Vagina (tissue), 2 donors: Measurements from ENCODE around the gene PRKAR1B. TPM values are rescaled to one million over a fixed set of nuclear protein-coding genes. Genes with fewer than 3 reads are reported as not detected.

Experiments used
- DNase-seq, 2 donors: peaks; one replicate each; pipeline ENCODE4 v3.0.0-alpha.2; 2017; ENCODE audit errors: extremely low spot score in 2 of 2
- H3K27ac ChIP-seq: fragments of 200-600 bp; sonication (generic); one replicate; pipeline ENCODE4 v1.5.1; 2019
- H3K27me3 ChIP-seq: fragments of 200-600 bp; sonication (generic); one replicate; pipeline ENCODE4 v1.5.1; 2019
- H3K36me3 ChIP-seq, 2 donors: fragments of 200-600 bp; sonication (generic); one replicate each; pipeline ENCODE4 v1.5.1; 2017 to 2019
- H3K4me1 ChIP-seq: fragments of 200-600 bp; sonication (generic); one replicate; pipeline ENCODE4 v1.5.1; 2019
- H3K4me3 ChIP-seq, 2 donors: fragments of 200-600 bp; sonication (generic); 1 replicate in 1 of 2; 2 replicates in 1 of 2; pipeline ENCODE4 v1.5.1; 2016 to 2019
- H3K9me3 ChIP-seq: fragments of 200-600 bp; sonication (generic); one replicate; pipeline ENCODE4 v1.5.1; 2019
- CTCF ChIP-seq, 3 experiments: fragments of 450-650 bp in 2 of 3; fragments of 200-600 bp in 1 of 3; sonication (generic) in 1 of 3; IDR thresholded peaks; one replicate each; pipeline ENCODE4 v1.5.1; 2017 to 2019; ENCODE audit warnings: antibody characterized with exemption in 3 of 3, mild to moderate bottlenecking in 2 of 3, moderate library complexity in 2 of 3
- POLR2A ChIP-seq, 2 donors: fragments of 450-650 bp; IDR thresholded peaks; one replicate each; pipeline ENCODE4 v1.6.1; 2017; ENCODE audit warnings: antibody characterized with exemption in 2 of 2, mild to moderate bottlenecking in 2 of 2, moderate library complexity in 2 of 2
- POLR2AphosphoS5 ChIP-seq, 2 donors: sonication (generic); formaldehyde crosslinking; IDR thresholded peaks; one replicate each; pipeline ENCODE4 v1.9.0; 2017; ENCODE audit warnings: antibody characterized with exemption in 2 of 2, mild to moderate bottlenecking in 2 of 2, low read depth in 1 of 2; ENCODE audit not compliant: insufficient read depth in 1 of 2
- intact Hi-C: fragments of 100-400 bp; cut with DNase I; formaldehyde crosslinking; loops from one replicate; pipeline ENCODE4 v1.15.1; 2023
- total RNA-seq: library from RNA; depleted of rRNA; stranded (reverse); fragments of >200 nt; gene quantifications from one replicate; pipeline ENCODE4 v1.2.3, GENCODE V29; 2016

Gene PRKAR1B
- total RNA-seq, 1 donor from 2014 or later = 31.4 TPM

- TF ChIP-seq CTCF (IDR thresholded peaks at IDR 0.05) (no peak), POLR2AphosphoS5 (IDR thresholded peaks at IDR 0.05; ENCODE audit: insufficient read depth in 1 of 2, low read depth in 1 of 2) (peak in 1 of 2 donors; percentile 18), POLR2A (IDR thresholded peaks at IDR 0.05) (no peak)
- no peaks in the 10 kb centered on the region for H3K9me3 ChIP-seq
- intact Hi-C loops = no loop called here
- DNase-seq = no peak
- peaks cover 52% of the 10 kb centered on the region for H3K4me1 ChIP-seq
- peaks cover 7% of the 10 kb centered on the region for H3K27me3 ChIP-seq
- H3K36me3 ChIP-seq = no peaks in the 10 kb centered on the region
- peak overlapping the region; percentile 80 for H3K27ac ChIP-seq
- H3K4me3 ChIP-seq = peak overlapping the region; percentile 57 to 63
These were observed 206.4 kb downstream of the PRKAR1B start for GRCh38 chr7:520503-521161.

GRCh38 chr7:519484-520390 is 207.3 kb downstream of the PRKAR1B start, which contains the start of gene PDGFA:
PDGFA (minus strand) TSS chr7:519846; CDS start chr7:519001, 845 bp downstream.
- H3K27ac ChIP-seq = peak within 1 kb of the TSS; percentile 85
- no peak for TF ChIP-seq POLR2A (IDR thresholded peaks at IDR 0.05)
- TF ChIP-seq CTCF (IDR thresholded peaks at IDR 0.05) = no peak
- no peak for TF ChIP-seq POLR2AphosphoS5 (IDR thresholded peaks at IDR 0.05; ENCODE audit: insufficient read depth in 1 of 2, low read depth in 1 of 2)
- intact Hi-C loops = loop anchor here (5.0 kb wide), 2 partner anchors 187 to 253 kb away; no protein-coding TSS in a partner anchor
- H3K4me1 ChIP-seq = peaks cover 61% of the 10 kb centered on the region
- no peaks in the 10 kb centered on the region for H3K36me3 ChIP-seq
- H3K27me3 ChIP-seq = peaks cover 7% of the 10 kb centered on the region
- H3K9me3 ChIP-seq = no peaks in the 10 kb centered on the region
- no peak for DNase-seq
- H3K4me3 ChIP-seq = peak within 1 kb of the TSS; percentile 57 to 63

- Histone ChIP-seq H3K4me3 (peak overlapping the region; percentile 57 to 63), H3K4me1 (peaks cover 68% of the 10 kb centered on the region), H3K36me3 (no peaks in the 10 kb centered on the region), H3K9me3 (no peaks in the 10 kb centered on the region), H3K27me3 (peaks cover 7% of the 10 kb centered on the region), H3K27ac (peak overlapping the region; percentile 85)
- no peak for DNase-seq
- intact Hi-C loops = loop anchor here (5.0 kb wide), 2 partner anchors 187 to 253 kb away; no protein-coding TSS in a partner anchor
- TF ChIP-seq CTCF (IDR thresholded peaks at IDR 0.05) (no peak), POLR2A (IDR thresholded peaks at IDR 0.05) (peak in 1 of 2 donors; percentile 6), POLR2AphosphoS5 (IDR thresholded peaks at IDR 0.05; ENCODE audit: insufficient read depth in 1 of 2, low read depth in 1 of 2) (peak in 1 of 2 donors; percentile 84)
These were observed 208.2 kb downstream of the PRKAR1B start for GRCh38 chr7:518630-519483.

GRCh38 chr7:517774-518629 is 209.1 kb downstream of the PRKAR1B start:
- Histone ChIP-seq H3K4me1 (peaks cover 72% of the 10 kb centered on the region), H3K4me3 (peak overlapping the region; percentile 57 to 63), H3K27me3 (peaks cover 7% of the 10 kb centered on the region), H3K27ac (peak overlapping the region; percentile 85), H3K9me3 (no peaks in the 10 kb centered on the region), H3K36me3 (no peaks in the 10 kb centered on the region)
- DNase-seq = no peak
- no peak for TF ChIP-seq CTCF (IDR thresholded peaks at IDR 0.05)
- TF ChIP-seq POLR2AphosphoS5 (IDR thresholded peaks at IDR 0.05; ENCODE audit: insufficient read depth in 1 of 2, low read depth in 1 of 2) = peak in 1 of 2 donors; percentile 50
- intact Hi-C loops = loop anchor here (5.0 kb wide), 2 partner anchors 186 to 254 kb away; no protein-coding TSS in a partner anchor
